ENCODE data around the gene PCBP2. TPM values are rescaled to one million over a fixed set of nuclear protein-coding genes. Genes with fewer than 3 reads are reported as not detected.
A peak's percentile ranks its signal among the peaks of the same experiment; 100 is the strongest.
"Not testable (repeated sequence)": the region's sequence is repeated elsewhere in the genome, so short reads cannot be mapped to it uniquely, and the experiment has no call there.

Gene PCBP2
- total and polyA plus RNA-seq, 4 donors, result 510 to 688 (median 545) TPM

GRCh38 chr12:53417291-53417816 is 34.5 kb upstream of the PCBP2 start:
- intact Hi-C loops (cut with DNase I), result not testable (repeated sequence)

DNA sequence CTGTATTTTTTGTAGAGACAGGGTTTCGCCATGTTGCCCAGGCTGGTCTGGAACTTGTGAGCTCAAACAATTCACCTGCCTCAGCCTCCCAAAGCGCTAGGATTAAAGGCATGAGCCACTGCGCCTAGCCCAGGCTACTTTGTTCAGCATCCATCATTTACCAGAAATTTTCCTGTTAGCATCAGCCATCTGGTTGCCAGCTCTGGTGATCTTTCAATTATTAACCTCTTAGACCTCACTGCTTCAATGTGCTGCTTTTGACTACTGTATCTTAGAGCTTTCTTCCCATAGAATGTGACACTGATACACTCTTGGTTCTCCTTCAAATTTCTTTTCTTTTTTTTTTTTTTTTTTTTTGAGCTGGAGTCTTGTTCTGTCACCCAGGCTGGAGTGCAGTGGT is 33.7 kb upstream of the PCBP2 start:
- WGBS, 2 donors, result 88 to 93% methylated on average over 3 of the region's 3 CpGs
- Histone ChIP-seq H3K36me3 (ENCODE audit: control insufficient read depth in 1 of 2, insufficient read depth in 2 of 2, low read length in 1 of 2) (no peaks in the 10 kb centered on the region), H3K9me3 (ENCODE audit: control insufficient read depth, low read length) (no peaks in the 10 kb centered on the region), H3K4me3 (ENCODE audit: low read length in 2 of 2) (no peak overlapping the region), H3K4me1 (ENCODE audit: control insufficient read depth in 1 of 2, insufficient read depth in 2 of 2, low read length in 2 of 2) (peaks cover 0 to 2% of the 10 kb centered on the region in 2 donors), H3K27me3 (ENCODE audit: control insufficient read depth in 1 of 2, insufficient read depth in 2 of 2, low read length in 1 of 2) (no peaks in the 10 kb centered on the region), H3K27ac (ENCODE audit: low read depth in 1 of 2, low read length in 2 of 2) (no peak overlapping the region)
- intact Hi-C loops (cut with DNase I), result no loop called here
- DNase-seq, result no peak
- no peak for ATAC-seq (ENCODE audit: low FRiP score)

More at GRCh38 chr12:53417291-53417816, 34.5 kb upstream of the PCBP2 start:
- not testable (repeated sequence) for H3K4me3 ChIP-seq (ENCODE audit: low read length in 2 of 2); H3K36me3 ChIP-seq (ENCODE audit: control insufficient read depth in 1 of 2, insufficient read depth in 2 of 2, low read length in 1 of 2); H3K9me3 ChIP-seq (ENCODE audit: control insufficient read depth, low read length); H3K27ac ChIP-seq (ENCODE audit: low read depth in 1 of 2, low read length in 2 of 2); ATAC-seq (ENCODE audit: low FRiP score); H3K4me1 ChIP-seq (ENCODE audit: control insufficient read depth in 1 of 2, insufficient read depth in 2 of 2, low read length in 2 of 2); H3K27me3 ChIP-seq (ENCODE audit: control insufficient read depth in 1 of 2, insufficient read depth in 2 of 2, low read length in 1 of 2)
- WGBS, 2 donors, result 77 to 83% methylated on average over 9 of the region's 9 CpGs
- peak in 1 of 2 donors; percentile 17 for DNase-seq

DNA sequence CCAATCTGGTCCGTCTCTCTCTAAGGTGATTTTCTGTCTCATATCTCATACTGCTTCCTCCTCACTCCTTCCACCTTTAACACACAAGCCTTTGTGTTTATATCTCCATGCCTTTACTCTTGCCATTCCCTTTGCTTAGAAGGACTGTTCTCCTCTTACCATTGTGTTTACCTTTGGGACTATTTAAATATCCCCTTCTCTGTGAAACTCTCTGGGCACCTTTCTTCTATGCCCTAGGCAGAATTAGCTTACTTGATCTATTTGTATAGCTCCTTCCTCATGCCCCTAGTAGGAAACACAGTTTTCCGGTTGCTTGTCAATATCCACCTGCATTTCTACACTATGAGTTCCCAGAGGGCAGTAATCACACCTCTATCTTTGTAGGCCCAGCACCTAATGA is 32.1 kb upstream of the PCBP2 start:
- Histone ChIP-seq H3K27me3 (ENCODE audit: control insufficient read depth in 1 of 2, insufficient read depth in 2 of 2, low read length in 1 of 2) (no peaks in the 10 kb centered on the region), H3K4me3 (ENCODE audit: low read length in 2 of 2) (no peak overlapping the region), H3K9me3 (ENCODE audit: control insufficient read depth, low read length) (no peaks in the 10 kb centered on the region), H3K36me3 (ENCODE audit: control insufficient read depth in 1 of 2, insufficient read depth in 2 of 2, low read length in 1 of 2) (no peaks in the 10 kb centered on the region), H3K4me1 (ENCODE audit: control insufficient read depth in 1 of 2, insufficient read depth in 2 of 2, low read length in 2 of 2) (peaks cover 0 to 2% of the 10 kb centered on the region in 2 donors), H3K27ac (ENCODE audit: low read depth in 1 of 2, low read length in 2 of 2) (no peak overlapping the region)
- intact Hi-C loops (cut with DNase I), result no loop called here
- ATAC-seq (ENCODE audit: low FRiP score) (no peak), DNase-seq (no peak)
- WGBS, 2 donors, result 85 to 90% methylated on average over 2 of the region's 2 CpGs

DNA sequence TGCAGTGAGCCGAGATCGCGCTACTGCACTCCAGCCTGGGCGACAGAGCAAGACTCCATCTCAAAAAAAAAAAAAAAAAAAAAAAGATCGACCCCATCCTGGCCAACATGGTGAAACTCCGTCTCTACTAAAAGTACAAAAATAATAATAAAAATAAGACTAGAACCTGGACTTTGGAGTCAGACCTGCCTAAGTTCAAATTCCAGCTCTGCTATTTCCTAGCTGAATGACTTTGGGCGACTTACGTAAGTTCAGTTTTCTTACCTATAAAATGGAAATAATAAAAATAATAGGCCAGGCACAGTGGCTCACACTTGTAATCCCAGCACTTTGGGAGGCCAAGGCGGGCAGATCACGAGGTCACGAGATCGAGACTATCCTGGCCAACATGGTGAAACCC is 29.7 kb upstream of the PCBP2 start:
- intact Hi-C loops (cut with DNase I); ATAC-seq (ENCODE audit: low FRiP score): not testable (repeated sequence)

DNA sequence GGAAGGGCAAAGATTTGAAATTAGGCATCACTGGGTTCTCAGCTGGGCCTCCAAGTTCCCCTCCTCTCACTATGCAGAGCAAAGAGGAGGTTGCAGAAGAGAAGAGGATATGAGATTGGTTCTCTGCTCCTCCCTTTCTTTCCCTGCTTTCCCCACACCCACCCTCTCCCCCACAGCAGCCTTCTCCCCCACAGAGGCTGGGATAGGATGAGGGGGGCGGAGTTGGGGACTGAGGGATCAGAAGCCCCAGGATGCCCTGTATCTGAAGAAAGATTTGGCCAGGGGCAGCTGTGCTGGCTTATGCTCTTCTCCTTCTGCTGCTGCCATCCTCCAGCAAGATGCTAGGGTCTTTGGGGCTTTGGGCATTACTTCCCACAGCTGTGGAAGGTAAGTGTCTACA is 28.3 kb upstream of the PCBP2 start, which contains the start of gene AMHR2:
Gene AMHR2, plus strand, starts transcription at position 259 of the 400 bp plus-strand sequence. Its CDS starts 80 bp downstream, at position 339.
- DNase-seq, result peak in 1 of 2 donors; percentile 38
- 100% methylated on average over 1 of the region's 1 CpG for WGBS, 2 donors

More for the DNA sequence above, 29.7 kb upstream of the PCBP2 start:
- H3K36me3 ChIP-seq (ENCODE audit: control insufficient read depth in 1 of 2, insufficient read depth in 2 of 2, low read length in 1 of 2); H3K27me3 ChIP-seq (ENCODE audit: control insufficient read depth in 1 of 2, insufficient read depth in 2 of 2, low read length in 1 of 2); H3K9me3 ChIP-seq (ENCODE audit: control insufficient read depth, low read length); H3K4me1 ChIP-seq (ENCODE audit: control insufficient read depth in 1 of 2, insufficient read depth in 2 of 2, low read length in 2 of 2); DNase-seq; H3K27ac ChIP-seq (ENCODE audit: low read depth in 1 of 2, low read length in 2 of 2); H3K4me3 ChIP-seq (ENCODE audit: low read length in 2 of 2): not testable (repeated sequence)
- 84 to 91% methylated on average over 12 of the region's 12 CpGs for WGBS, 2 donors

GRCh38 chr12:53424626-53425514 is 27.0 kb upstream of the PCBP2 start:
- peak; percentile 5 for ATAC-seq (ENCODE audit: low FRiP score)

More for the DNA sequence above, 28.3 kb upstream of the PCBP2 start, which contains the start of gene AMHR2:
- Histone ChIP-seq H3K27ac (ENCODE audit: low read depth in 1 of 2, low read length in 2 of 2) (no peak within 1 kb of the TSS), H3K9me3 (ENCODE audit: control insufficient read depth, low read length) (no peaks in the 10 kb centered on the region), H3K4me1 (ENCODE audit: control insufficient read depth in 1 of 2, insufficient read depth in 2 of 2, low read length in 2 of 2) (no peaks in the 10 kb centered on the region), H3K36me3 (ENCODE audit: control insufficient read depth in 1 of 2, insufficient read depth in 2 of 2, low read length in 1 of 2) (no peaks in the 10 kb centered on the region), H3K4me3 (ENCODE audit: low read length in 2 of 2) (no peak within 1 kb of the TSS), H3K27me3 (ENCODE audit: control insufficient read depth in 1 of 2, insufficient read depth in 2 of 2, low read length in 1 of 2) (no peaks in the 10 kb centered on the region)
- no peak for ATAC-seq (ENCODE audit: low FRiP score)
- intact Hi-C loops (cut with DNase I), result no loop called here

DNA sequence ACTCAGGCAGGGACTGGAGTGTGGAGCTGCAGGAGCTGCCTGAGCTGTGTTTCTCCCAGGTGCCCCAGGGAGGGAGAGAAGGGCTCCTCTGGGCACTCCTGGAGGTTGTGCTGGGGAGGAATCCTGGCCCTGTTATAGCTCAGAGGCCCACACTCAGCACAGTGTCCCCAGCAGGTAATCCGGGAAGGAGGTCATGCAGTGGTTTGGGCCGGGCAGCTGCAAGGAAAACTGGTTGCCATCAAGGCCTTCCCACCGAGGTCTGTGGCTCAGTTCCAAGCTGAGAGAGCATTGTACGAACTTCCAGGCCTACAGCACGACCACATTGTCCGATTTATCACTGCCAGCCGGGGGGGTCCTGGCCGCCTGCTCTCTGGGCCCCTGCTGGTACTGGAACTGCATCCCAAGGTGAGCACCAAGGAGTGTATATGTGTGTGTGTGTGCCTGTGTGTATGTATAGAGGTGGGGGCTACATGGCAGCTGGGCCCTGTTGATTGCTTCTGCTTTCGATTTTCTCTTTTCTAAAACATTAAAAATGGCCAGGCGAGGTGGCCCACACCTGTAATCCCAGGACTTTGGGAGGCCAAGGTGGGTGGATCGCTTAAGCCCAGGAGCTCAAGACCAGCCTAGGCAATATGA is 26.3 kb upstream of the PCBP2 start:
- Histone ChIP-seq H3K4me3 (ENCODE audit: low read length in 2 of 2) (no peak overlapping the region), H3K4me1 (ENCODE audit: control insufficient read depth in 1 of 2, insufficient read depth in 2 of 2, low read length in 2 of 2) (no peaks in the 10 kb centered on the region), H3K27me3 (ENCODE audit: control insufficient read depth in 1 of 2, insufficient read depth in 2 of 2, low read length in 1 of 2) (no peaks in the 10 kb centered on the region), H3K36me3 (ENCODE audit: control insufficient read depth in 1 of 2, insufficient read depth in 2 of 2, low read length in 1 of 2) (no peaks in the 10 kb centered on the region), H3K27ac (ENCODE audit: low read depth in 1 of 2, low read length in 2 of 2) (no peak overlapping the region), H3K9me3 (ENCODE audit: control insufficient read depth, low read length) (no peaks in the 10 kb centered on the region)
- intact Hi-C loops (cut with DNase I), result no loop called here
- WGBS, 2 donors, result 66 to 74% methylated on average over 11 of the region's 11 CpGs
- ATAC-seq (ENCODE audit: low FRiP score) (peak; percentile 57), DNase-seq (peak in 1 of 2 donors; percentile 52)

More at GRCh38 chr12:53424626-53425514, 27.0 kb upstream of the PCBP2 start:
- WGBS, 2 donors, result 80 to 83% methylated on average over 7 to 9 of the region's 9 CpGs
- Histone ChIP-seq H3K27ac (ENCODE audit: low read depth in 1 of 2, low read length in 2 of 2) (no peak overlapping the region), H3K9me3 (ENCODE audit: control insufficient read depth, low read length) (no peaks in the 10 kb centered on the region), H3K4me1 (ENCODE audit: control insufficient read depth in 1 of 2, insufficient read depth in 2 of 2, low read length in 2 of 2) (no peaks in the 10 kb centered on the region), H3K36me3 (ENCODE audit: control insufficient read depth in 1 of 2, insufficient read depth in 2 of 2, low read length in 1 of 2) (no peaks in the 10 kb centered on the region), H3K4me3 (ENCODE audit: low read length in 2 of 2) (no peak overlapping the region), H3K27me3 (ENCODE audit: control insufficient read depth in 1 of 2, insufficient read depth in 2 of 2, low read length in 1 of 2) (no peaks in the 10 kb centered on the region)
- DNase-seq, result peak in 1 of 2 donors; percentile 63
- intact Hi-C loops (cut with DNase I), result no loop called here

- intact Hi-C loops (cut with DNase I), result no loop called here
- H3K9me3 ChIP-seq (ENCODE audit: control insufficient read depth, low read length), result no peaks in the 10 kb centered on the region
- WGBS, 2 donors, result 88 to 90% methylated on average over 7 of the region's 7 CpGs
- no peak overlapping the region for H3K4me3 ChIP-seq (ENCODE audit: low read length in 2 of 2)
- ATAC-seq (ENCODE audit: low FRiP score) (no peak), DNase-seq (no peak)
- H3K4me1 ChIP-seq (ENCODE audit: control insufficient read depth in 1 of 2, insufficient read depth in 2 of 2, low read length in 2 of 2), result no peaks in the 10 kb centered on the region
- H3K27me3 ChIP-seq (ENCODE audit: control insufficient read depth in 1 of 2, insufficient read depth in 2 of 2, low read length in 1 of 2), result no peaks in the 10 kb centered on the region
- no peaks in the 10 kb centered on the region for H3K36me3 ChIP-seq (ENCODE audit: control insufficient read depth in 1 of 2, insufficient read depth in 2 of 2, low read length in 1 of 2)
- H3K27ac ChIP-seq (ENCODE audit: low read depth in 1 of 2, low read length in 2 of 2), result no peak overlapping the region
Observed at GRCh38 chr12:53427905-53428594, 23.9 kb upstream of the PCBP2 start.
